ENCODE measurements around the gene WT1.

DNA sequence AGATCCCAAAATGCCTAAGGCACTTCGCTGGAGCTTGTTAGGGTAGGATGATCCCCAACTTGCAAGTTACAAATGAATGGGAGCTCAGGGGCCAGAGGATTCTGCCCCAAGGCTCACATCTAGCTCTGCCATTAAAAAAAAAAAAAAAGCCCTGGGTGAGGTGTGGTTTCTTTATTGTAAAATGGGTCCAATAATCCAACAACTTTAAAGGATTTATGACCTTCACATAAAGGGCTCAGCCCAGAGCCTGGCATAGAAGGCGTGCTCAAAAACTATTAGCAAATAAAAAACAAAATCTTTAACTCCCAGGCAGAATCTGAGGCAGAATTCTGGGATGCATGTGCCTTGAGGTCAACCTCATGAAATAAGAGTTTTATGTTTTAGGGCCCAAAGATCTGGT lies 42.5 kb downstream of the WT1 start:
- no peak for TF ChIP-seq POLR2A (IDR thresholded peaks at IDR 0.05)
- no peak for TF ChIP-seq CTCF (IDR thresholded peaks at IDR 0.05 in 4 of 5, conservative IDR thresholded peaks at IDR 0.05 in 1 of 5)

All from gastrocnemius medialis (tissue), 4 donors.